GM21381 (cell line): Measurements from ENCODE around the gene SCARF1.

Experiments
- ATAC-seq: cut with Tn5 transposase; IDR thresholded peaks from one replicate; pipeline ENCODE4 v1.9.1; 2021; ENCODE audit warnings: mild to moderate bottlenecking, moderate library complexity; ENCODE audit not compliant: unreplicated experiment

SCARF1 gene

GRCh38 chr17:1605681-1606351 lies 39.7 kb downstream of the SCARF1 start:
- no peak for ATAC-seq

- no peak for ATAC-seq
Observed at GRCh38 chr17:1604831-1605528, 40.6 kb downstream of the SCARF1 start.

- no peak for ATAC-seq
Observed at GRCh38 chr17:1601571-1601970, 44.0 kb downstream of the SCARF1 start.

GRCh38 chr17:1598399-1599095 lies 47.0 kb downstream of the SCARF1 start:
- ATAC-seq = no peak

- ATAC-seq = no peak
Observed at GRCh38 chr17:1597861-1598342, 47.6 kb downstream of the SCARF1 start.

GRCh38 chr17:1593630-1593931 lies 52.0 kb downstream of the SCARF1 start:
- no peak for ATAC-seq

- ATAC-seq = peak; percentile 64
Observed at GRCh38 chr17:1592751-1593629, 52.5 kb downstream of the SCARF1 start.

- ATAC-seq = no peak
Observed at GRCh38 chr17:1591474-1592090, 54.0 kb downstream of the SCARF1 start.

GRCh38 chr17:1590747-1591473 lies 54.6 kb downstream of the SCARF1 start:
- no peak for ATAC-seq

GRCh38 chr17:1590029-1590746 lies 55.3 kb downstream of the SCARF1 start:
- no peak for ATAC-seq

- ATAC-seq = no peak
Observed at GRCh38 chr17:1588821-1589585, 56.5 kb downstream of the SCARF1 start.

- no peak for ATAC-seq
Observed at GRCh38 chr17:1584167-1584566, 61.4 kb downstream of the SCARF1 start.
